Subcutaneous abdominal adipose tissue (tissue), 5 donors: ENCODE measurements around the gene SREBF2.

ENCODE experiments used
- H3K27ac ChIP-seq: one replicate; pipeline ENCODE4 v1.7.0; 2013; ENCODE audit warnings: low read depth, mild to moderate bottlenecking, inconsistent platforms, low read length, moderate library complexity
- H3K27me3 ChIP-seq, 5 donors: one replicate each; pipeline ENCODE4 v1.7.0; 2013; ENCODE audit warnings: low read length in 5 of 5, inconsistent platforms in 1 of 5; ENCODE audit not compliant: control insufficient read depth in 5 of 5, insufficient read depth in 4 of 5
- H3K36me3 ChIP-seq, 5 donors: one replicate each; pipeline ENCODE4 v1.7.0; 2013; ENCODE audit warnings: low read length in 5 of 5; ENCODE audit not compliant: control insufficient read depth in 5 of 5, insufficient read depth in 5 of 5
- H3K4me1 ChIP-seq, 5 donors: one replicate each; pipeline ENCODE4 v1.7.0; 2013; ENCODE audit warnings: low read length in 5 of 5, mild to moderate bottlenecking in 3 of 5, moderate library complexity in 1 of 5; ENCODE audit not compliant: control insufficient read depth in 5 of 5, insufficient read depth in 5 of 5
- H3K4me3 ChIP-seq, 5 donors: one replicate each; pipeline ENCODE4 v1.7.0; 2013; ENCODE audit warnings: low read length in 5 of 5, low read depth in 1 of 5
- H3K9ac ChIP-seq, 5 donors: one replicate each; pipeline ENCODE4 v1.7.0; 2013; ENCODE audit warnings: low read length in 5 of 5, mild to moderate bottlenecking in 4 of 5, moderate library complexity in 3 of 5
- H3K9me3 ChIP-seq, 5 donors: one replicate each; pipeline ENCODE4 v1.7.0; 2013; ENCODE audit warnings: low read length in 5 of 5; ENCODE audit not compliant: control insufficient read depth in 5 of 5
- donor health status: healthy.
- donor health status: healthy.
- donor health status: healthy.
- donor health status: healthy.
- donor health status: healthy.

The SREBF2 gene

GRCh38 chr22:41919357-41920224 is 86.7 kb downstream of the SREBF2 start:
- H3K4me3 ChIP-seq, result peak overlapping the region; percentile 47 to 75 (median 61)
- peaks cover 0 to 41% (median 26%) of the 10 kb centered on the region in 5 donors for H3K4me1 ChIP-seq
- peak overlapping the region in 3 of 5 donors; percentile 23 to 69 (median 39) for H3K9ac ChIP-seq

GRCh38 chr22:41920271-41920976 is 87.5 kb downstream of the SREBF2 start:
- peak overlapping the region in 1 of 5 donors; percentile 47 for H3K9ac ChIP-seq
- H3K9me3 ChIP-seq, result no peaks in the 10 kb centered on the region
- peaks cover 14 to 41% (median 34%) of the 10 kb centered on the region in 5 donors for H3K27me3 ChIP-seq
- H3K27ac ChIP-seq, result no peak overlapping the region
- peaks cover 0 to 34% (median 23%) of the 10 kb centered on the region in 5 donors for H3K4me1 ChIP-seq
- no peaks in the 10 kb centered on the region for H3K36me3 ChIP-seq
- H3K4me3 ChIP-seq, result peak overlapping the region in 4 of 5 donors; percentile 47 to 75 (median 66)

More at GRCh38 chr22:41919357-41920224, 86.7 kb downstream of the SREBF2 start:
- Histone ChIP-seq H3K36me3 (no peaks in the 10 kb centered on the region), H3K9me3 (no peaks in the 10 kb centered on the region), H3K27me3 (peaks cover 15 to 40% (median 33%) of the 10 kb centered on the region in 5 donors), H3K27ac (no peak overlapping the region)

GRCh38 chr22:41922328-41922727 is 89.4 kb downstream of the SREBF2 start:
- Histone ChIP-seq H3K4me1 (peaks cover 0 to 42% (median 26%) of the 10 kb centered on the region in 5 donors), H3K27ac (no peak overlapping the region), H3K27me3 (peaks cover 14 to 32% (median 27%) of the 10 kb centered on the region in 5 donors), H3K9me3 (no peaks in the 10 kb centered on the region), H3K4me3 (no peak overlapping the region), H3K36me3 (no peaks in the 10 kb centered on the region), H3K9ac (no peak overlapping the region)

GRCh38 chr22:41922940-41923594 is 90.2 kb downstream of the SREBF2 start:
- H3K27me3 ChIP-seq, result peaks cover 14 to 29% (median 21%) of the 10 kb centered on the region in 5 donors
- H3K9me3 ChIP-seq, result no peaks in the 10 kb centered on the region
- no peak overlapping the region for H3K27ac ChIP-seq
- no peak overlapping the region for H3K4me3 ChIP-seq
- no peak overlapping the region for H3K9ac ChIP-seq
- no peaks in the 10 kb centered on the region for H3K36me3 ChIP-seq
- H3K4me1 ChIP-seq, result peaks cover 0 to 36% (median 23%) of the 10 kb centered on the region in 5 donors

- Histone ChIP-seq H3K4me3 (no peak overlapping the region), H3K9me3 (no peaks in the 10 kb centered on the region), H3K4me1 (peaks cover 0 to 30% (median 19%) of the 10 kb centered on the region in 5 donors), H3K36me3 (no peaks in the 10 kb centered on the region), H3K9ac (no peak overlapping the region), H3K27ac (no peak overlapping the region), H3K27me3 (peaks cover 14 to 26% (median 19%) of the 10 kb centered on the region in 5 donors)
Observed at GRCh38 chr22:41923595-41924276, 90.8 kb downstream of the SREBF2 start.

- Histone ChIP-seq H3K9ac (no peak overlapping the region), H3K27ac (no peak overlapping the region), H3K27me3 (peaks cover 12 to 24% (median 14%) of the 10 kb centered on the region in 5 donors), H3K9me3 (no peaks in the 10 kb centered on the region), H3K4me1 (peaks cover 0 to 12% (median 4%) of the 10 kb centered on the region in 5 donors), H3K36me3 (no peaks in the 10 kb centered on the region), H3K4me3 (peak overlapping the region in 2 of 5 donors; percentile 51 to 62)
Observed at GRCh38 chr22:41925783-41926460, 93.0 kb downstream of the SREBF2 start.

GRCh38 chr22:41927813-41928212 is 94.9 kb downstream of the SREBF2 start:
- no peak overlapping the region for H3K4me3 ChIP-seq
- no peak overlapping the region for H3K27ac ChIP-seq
- peaks cover 0 to 12% (median 4%) of the 10 kb centered on the region in 5 donors for H3K4me1 ChIP-seq
- peaks cover 12 to 23% (median 14%) of the 10 kb centered on the region in 5 donors for H3K27me3 ChIP-seq
- H3K9me3 ChIP-seq, result no peaks in the 10 kb centered on the region
- no peaks in the 10 kb centered on the region for H3K36me3 ChIP-seq
- H3K9ac ChIP-seq, result no peak overlapping the region

GRCh38 chr22:41928593-41929417 is 95.9 kb downstream of the SREBF2 start:
- Histone ChIP-seq H3K9me3 (no peaks in the 10 kb centered on the region), H3K4me1 (peaks cover 0 to 12% (median 4%) of the 10 kb centered on the region in 5 donors), H3K36me3 (no peaks in the 10 kb centered on the region), H3K9ac (no peak overlapping the region), H3K27me3 (peaks cover 8 to 17% (median 10%) of the 10 kb centered on the region in 5 donors), H3K4me3 (no peak overlapping the region), H3K27ac (no peak overlapping the region)
